ENCODE data around the gene MROH9. TPM values are rescaled to one million over a fixed set of nuclear protein-coding genes. Genes with fewer than 3 reads are reported as not detected.

Gene MROH9
- total RNA-seq, 1 experiment from 2014 or later = not detected

DNA sequence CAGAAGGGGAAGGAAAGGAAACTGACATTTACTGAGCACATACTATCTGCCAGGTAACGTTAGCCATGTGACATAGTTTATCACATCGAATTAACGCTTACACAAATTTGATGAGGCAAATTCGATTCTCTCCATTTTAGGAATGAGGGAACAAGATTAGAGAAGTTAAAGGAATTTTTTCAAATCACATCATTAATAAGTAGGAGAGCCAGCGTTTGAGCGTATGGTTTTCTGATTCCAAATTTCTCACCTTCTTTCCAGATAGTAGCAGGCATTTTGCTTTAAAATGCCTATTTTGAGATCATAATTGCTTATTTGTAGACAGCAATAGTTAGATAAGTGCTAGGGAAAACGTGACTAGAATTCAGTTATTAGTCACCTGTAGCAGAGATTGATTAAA, 174.6 kb downstream of the MROH9 start:
- CTCF ChIA-PET = no interaction called here
- intact Hi-C loops (cut with micrococcal nuclease; ENCODE audit: unreplicated experiment) (no loop called here), in situ Hi-C loops (cut with HindIII; ENCODE audit: low pct_unique_long_range_greater_than_20kb, low sequenced_read_pairs) (no loop called here)
- no peak for TF ChIP-seq POLR2AphosphoS5 (IDR thresholded peaks at IDR 0.05; ENCODE audit: low read depth, low read length)
- TF ChIP-seq, protein P1, sequence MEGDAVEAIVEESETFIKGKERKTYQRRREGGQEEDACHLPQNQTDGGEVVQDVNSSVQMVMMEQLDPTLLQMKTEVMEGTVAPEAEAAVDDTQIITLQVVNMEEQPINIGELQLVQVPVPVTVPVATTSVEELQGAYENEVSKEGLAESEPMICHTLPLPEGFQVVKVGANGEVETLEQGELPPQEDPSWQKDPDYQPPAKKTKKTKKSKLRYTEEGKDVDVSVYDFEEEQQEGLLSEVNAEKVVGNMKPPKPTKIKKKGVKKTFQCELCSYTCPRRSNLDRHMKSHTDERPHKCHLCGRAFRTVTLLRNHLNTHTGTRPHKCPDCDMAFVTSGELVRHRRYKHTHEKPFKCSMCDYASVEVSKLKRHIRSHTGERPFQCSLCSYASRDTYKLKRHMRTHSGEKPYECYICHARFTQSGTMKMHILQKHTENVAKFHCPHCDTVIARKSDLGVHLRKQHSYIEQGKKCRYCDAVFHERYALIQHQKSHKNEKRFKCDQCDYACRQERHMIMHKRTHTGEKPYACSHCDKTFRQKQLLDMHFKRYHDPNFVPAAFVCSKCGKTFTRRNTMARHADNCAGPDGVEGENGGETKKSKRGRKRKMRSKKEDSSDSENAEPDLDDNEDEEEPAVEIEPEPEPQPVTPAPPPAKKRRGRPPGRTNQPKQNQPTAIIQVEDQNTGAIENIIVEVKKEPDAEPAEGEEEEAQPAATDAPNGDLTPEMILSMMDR (IDR thresholded peaks at IDR 0.05) = no peak
- no peak for TF ChIP-seq TCF7L2 (IDR thresholded peaks at IDR 0.05; ENCODE audit: low read depth, low read length)
- TF ChIP-seq SIN3A (IDR thresholded peaks at IDR 0.05; ENCODE audit: borderline replicate concordance, insufficient read depth, low read depth, low read length) = no peak
- no peak for TF ChIP-seq REST (IDR thresholded peaks at IDR 0.05; ENCODE audit: insufficient read depth in 1 of 2, low read depth in 2 of 2, low read length in 1 of 2)
- H3K36me3 ChIP-seq (ENCODE audit: control insufficient read depth, insufficient read depth, low read length) = no peaks in the 10 kb centered on the region
- no peak overlapping the region for H3K4me3 ChIP-seq (ENCODE audit: low read depth in 2 of 2, low read length in 2 of 2)
- H3K27me3 ChIP-seq (ENCODE audit: control insufficient read depth, insufficient read depth, low read length) = no peaks in the 10 kb centered on the region
- no TSS peak for BruUV-seq (replicated peaks)
- ATAC-seq (no peak), DNase-seq (ENCODE audit: low read depth, low spot score) (no peak)
- no peak overlapping the region for H3K27ac ChIP-seq (ENCODE audit: low read length)
- POLR2A ChIA-PET = no interaction called here
- H3K9me3 ChIP-seq (ENCODE audit: control insufficient read depth, insufficient read depth, low read depth, low read length) = no peaks in the 10 kb centered on the region
- no peaks in the 10 kb centered on the region for H3K4me1 ChIP-seq (ENCODE audit: control insufficient read depth, insufficient read depth, low read length)

GRCh38 chr1:171110621-171111326, 175.4 kb downstream of the MROH9 start:
- H3K27ac ChIP-seq (ENCODE audit: low read length) = no peak overlapping the region
- no peak for ATAC-seq

More at GRCh38 chr1:171110621-171111326, 175.4 kb downstream of the MROH9 start:
- intact Hi-C loops (cut with micrococcal nuclease; ENCODE audit: unreplicated experiment) = no loop called here
- BruUV-seq (replicated peaks) = no TSS peak
- DNase-seq (ENCODE audit: low read depth, low spot score) = no peak
- TF ChIP-seq TCF7L2 (IDR thresholded peaks at IDR 0.05; ENCODE audit: low read depth, low read length) = no peak
- no peak for TF ChIP-seq SIN3A (IDR thresholded peaks at IDR 0.05; ENCODE audit: borderline replicate concordance, insufficient read depth, low read depth, low read length)
- TF ChIP-seq POLR2AphosphoS5 (IDR thresholded peaks at IDR 0.05; ENCODE audit: low read depth, low read length) = no peak
- TF ChIP-seq, protein P1 (IDR thresholded peaks at IDR 0.05) = no peak
- TF ChIP-seq REST (IDR thresholded peaks at IDR 0.05; ENCODE audit: insufficient read depth in 1 of 2, low read depth in 2 of 2, low read length in 1 of 2) = no peak
- in situ Hi-C loops (cut with HindIII; ENCODE audit: low pct_unique_long_range_greater_than_20kb, low sequenced_read_pairs) = no loop called here
- POLR2A ChIA-PET = no interaction called here
- Histone ChIP-seq H3K27me3 (ENCODE audit: control insufficient read depth, insufficient read depth, low read length) (peaks cover 2% of the 10 kb centered on the region; the same call in 1 of the 2 replicates), H3K9me3 (ENCODE audit: control insufficient read depth, insufficient read depth, low read depth, low read length) (no peaks in the 10 kb centered on the region), H3K4me1 (ENCODE audit: control insufficient read depth, insufficient read depth, low read length) (no peaks in the 10 kb centered on the region), H3K36me3 (ENCODE audit: control insufficient read depth, insufficient read depth, low read length) (no peaks in the 10 kb centered on the region), H3K4me3 (ENCODE audit: low read depth in 2 of 2, low read length in 2 of 2) (no peak overlapping the region)
- CTCF ChIA-PET = no interaction called here

Data from Panc1 (cell line).